Endothelial cell (in vitro differentiated cells): ENCODE data around the gene NEGR1. TPM values are rescaled to one million over a fixed set of nuclear protein-coding genes. Genes with fewer than 3 reads are reported as not detected.

Experiments used
- DNase-seq: peaks from one replicate; pipeline ENCODE4 v3.0.0; 2021; ENCODE audit warnings: low spot score
- H3K27ac Mint-ChIP-seq: one replicate; pipeline ENCODE4 v1.8.0; 2021; ENCODE audit warnings: mixed read lengths, inconsistent platforms; ENCODE audit not compliant: unreplicated experiment
- H3K27me3 Mint-ChIP-seq: one replicate; pipeline ENCODE4 v1.8.0; 2021; ENCODE audit warnings: mild to moderate bottlenecking, moderate library complexity, mixed read lengths, inconsistent platforms; ENCODE audit not compliant: unreplicated experiment
- H3K36me3 Mint-ChIP-seq: one replicate; pipeline ENCODE4 v1.8.0; 2021; ENCODE audit warnings: mild to moderate bottlenecking, low read depth, mixed read lengths, inconsistent platforms; ENCODE audit not compliant: unreplicated experiment
- H3K4me1 Mint-ChIP-seq: one replicate; pipeline ENCODE4 v1.8.0; 2021; ENCODE audit warnings: mild to moderate bottlenecking, mixed read lengths, inconsistent platforms; ENCODE audit not compliant: unreplicated experiment
- H3K4me3 Mint-ChIP-seq: one replicate; pipeline ENCODE4 v1.8.0; 2021; ENCODE audit warnings: mild to moderate bottlenecking, mixed read lengths, inconsistent platforms; ENCODE audit not compliant: unreplicated experiment
- H3K9me3 Mint-ChIP-seq: one replicate; pipeline ENCODE4 v1.8.0; 2021; ENCODE audit warnings: mixed read lengths, inconsistent platforms; ENCODE audit not compliant: unreplicated experiment
- total RNA-seq: library from RNA; stranded (reverse); fragmentation: NEBNext Ultra II Directional; extraction: Animal tissue kit (Norgen Biotek cat#: 25700); gene quantifications from one replicate; pipeline ENCODE4 v1.2.1, GENCODE V29; 2021; ENCODE audit not compliant: unreplicated experiment
- TF ChIP-seq, protein P1 (sequence below): fragments of 200-600 bp; sonication (generic); IDR thresholded peaks from one replicate; pipeline ENCODE4 v1.5.0; 2021; ENCODE audit warnings: antibody characterized with exemption; ENCODE audit not compliant: unreplicated experiment

NEGR1 gene
- total RNA-seq, 1 donor from 2014 or later, result 2.9 TPM

DNA sequence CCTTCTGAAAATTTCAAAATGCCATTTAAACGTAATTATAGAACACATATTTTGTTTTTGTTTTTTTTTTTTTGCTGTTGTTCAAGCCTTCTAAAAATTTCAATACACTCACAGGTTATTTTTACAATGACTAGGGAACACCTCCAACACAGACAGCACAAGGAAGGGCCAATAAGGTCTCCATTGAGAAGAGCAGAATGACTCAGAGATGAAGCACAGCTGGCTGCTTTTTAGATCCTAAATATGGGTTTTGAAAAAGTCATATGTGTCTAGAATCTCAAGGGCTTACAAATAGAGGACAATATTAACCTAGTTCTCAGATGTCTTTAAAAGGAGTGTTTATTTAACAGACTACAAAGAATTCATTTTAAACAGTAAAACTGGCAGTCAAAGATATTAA, 104.6 kb downstream of the NEGR1 start:
- no peaks in the 10 kb centered on the region for H3K27me3 Mint-ChIP-seq
- no peaks in the 10 kb centered on the region for H3K36me3 Mint-ChIP-seq
- no peak overlapping the region for H3K27ac Mint-ChIP-seq
- H3K4me1 Mint-ChIP-seq, result no peaks in the 10 kb centered on the region
- TF ChIP-seq, protein P1, sequence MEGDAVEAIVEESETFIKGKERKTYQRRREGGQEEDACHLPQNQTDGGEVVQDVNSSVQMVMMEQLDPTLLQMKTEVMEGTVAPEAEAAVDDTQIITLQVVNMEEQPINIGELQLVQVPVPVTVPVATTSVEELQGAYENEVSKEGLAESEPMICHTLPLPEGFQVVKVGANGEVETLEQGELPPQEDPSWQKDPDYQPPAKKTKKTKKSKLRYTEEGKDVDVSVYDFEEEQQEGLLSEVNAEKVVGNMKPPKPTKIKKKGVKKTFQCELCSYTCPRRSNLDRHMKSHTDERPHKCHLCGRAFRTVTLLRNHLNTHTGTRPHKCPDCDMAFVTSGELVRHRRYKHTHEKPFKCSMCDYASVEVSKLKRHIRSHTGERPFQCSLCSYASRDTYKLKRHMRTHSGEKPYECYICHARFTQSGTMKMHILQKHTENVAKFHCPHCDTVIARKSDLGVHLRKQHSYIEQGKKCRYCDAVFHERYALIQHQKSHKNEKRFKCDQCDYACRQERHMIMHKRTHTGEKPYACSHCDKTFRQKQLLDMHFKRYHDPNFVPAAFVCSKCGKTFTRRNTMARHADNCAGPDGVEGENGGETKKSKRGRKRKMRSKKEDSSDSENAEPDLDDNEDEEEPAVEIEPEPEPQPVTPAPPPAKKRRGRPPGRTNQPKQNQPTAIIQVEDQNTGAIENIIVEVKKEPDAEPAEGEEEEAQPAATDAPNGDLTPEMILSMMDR, result no peak
- H3K9me3 Mint-ChIP-seq, result no peaks in the 10 kb centered on the region
- no peak overlapping the region for H3K4me3 Mint-ChIP-seq
- no peak for DNase-seq

DNA sequence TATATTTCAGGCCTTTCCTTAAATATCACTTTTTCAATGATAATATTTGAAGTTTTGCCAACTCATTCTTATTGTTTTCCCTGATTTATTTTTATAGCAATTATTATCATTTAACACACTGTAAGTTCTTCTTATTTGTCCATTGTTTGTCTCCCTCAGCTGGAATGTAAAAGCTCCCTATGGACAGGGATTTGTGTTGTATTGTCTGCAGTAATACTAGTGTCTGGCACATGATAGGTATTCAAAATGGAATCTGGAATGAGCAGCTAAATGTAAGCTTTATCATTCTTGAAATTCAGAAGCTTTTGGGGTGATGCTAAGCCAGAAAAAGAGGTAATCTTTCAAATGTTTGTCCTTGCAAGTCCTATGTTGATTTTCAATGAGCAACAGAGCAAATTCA, 112.1 kb downstream of the NEGR1 start:
- H3K36me3 Mint-ChIP-seq, result no peaks in the 10 kb centered on the region
- no peaks in the 10 kb centered on the region for H3K9me3 Mint-ChIP-seq
- H3K4me1 Mint-ChIP-seq, result peaks cover 25% of the 10 kb centered on the region
- H3K27me3 Mint-ChIP-seq, result no peaks in the 10 kb centered on the region
- TF ChIP-seq, protein P1, result no peak
- DNase-seq, result no peak
- H3K27ac Mint-ChIP-seq, result no peak overlapping the region
- no peak overlapping the region for H3K4me3 Mint-ChIP-seq

DNA sequence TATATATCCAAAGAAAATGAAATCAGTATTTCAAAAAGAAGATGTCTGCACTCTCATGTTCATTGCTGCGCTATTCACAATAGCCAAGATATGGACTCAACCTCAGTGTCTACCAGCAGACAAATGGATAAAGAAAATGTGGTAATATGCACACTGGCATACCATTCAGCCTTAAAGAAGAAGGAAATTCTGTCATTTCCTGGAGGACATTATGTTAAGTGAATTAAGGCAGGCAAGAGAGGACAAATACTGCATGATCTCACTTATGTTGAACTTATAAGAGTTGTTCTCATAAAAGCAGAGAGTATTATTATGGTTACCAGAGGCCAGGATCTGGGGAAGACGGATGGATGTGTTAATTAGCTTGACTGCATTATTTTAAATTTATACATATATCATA, 115.9 kb downstream of the NEGR1 start:
- peaks cover 33% of the 10 kb centered on the region for H3K4me1 Mint-ChIP-seq
- no peak for DNase-seq
- H3K27ac Mint-ChIP-seq, result peak overlapping the region; percentile 25
- TF ChIP-seq, protein P1, result no peak
- no peak overlapping the region for H3K4me3 Mint-ChIP-seq
- H3K9me3 Mint-ChIP-seq, result no peaks in the 10 kb centered on the region
- no peaks in the 10 kb centered on the region for H3K36me3 Mint-ChIP-seq
- H3K27me3 Mint-ChIP-seq, result no peaks in the 10 kb centered on the region

DNA sequence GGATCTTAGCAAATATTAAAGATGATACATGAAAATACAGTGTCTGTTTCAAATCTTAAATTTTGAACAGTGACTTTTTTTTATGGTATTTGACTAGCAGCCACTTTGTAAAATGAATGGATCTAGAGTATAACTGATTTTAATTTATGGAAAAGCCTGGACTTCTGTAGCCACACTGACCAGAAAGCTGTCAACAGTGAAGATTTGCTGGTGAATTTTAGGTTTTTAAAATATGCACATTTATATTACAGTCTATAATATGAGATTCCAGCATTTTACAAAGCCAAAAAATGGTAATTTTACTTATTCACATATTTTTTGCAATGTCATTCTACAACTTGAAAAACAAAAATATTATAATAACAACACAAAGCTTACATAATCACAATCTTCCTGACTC, 131.8 kb downstream of the NEGR1 start:
- no peak for DNase-seq

DNA sequence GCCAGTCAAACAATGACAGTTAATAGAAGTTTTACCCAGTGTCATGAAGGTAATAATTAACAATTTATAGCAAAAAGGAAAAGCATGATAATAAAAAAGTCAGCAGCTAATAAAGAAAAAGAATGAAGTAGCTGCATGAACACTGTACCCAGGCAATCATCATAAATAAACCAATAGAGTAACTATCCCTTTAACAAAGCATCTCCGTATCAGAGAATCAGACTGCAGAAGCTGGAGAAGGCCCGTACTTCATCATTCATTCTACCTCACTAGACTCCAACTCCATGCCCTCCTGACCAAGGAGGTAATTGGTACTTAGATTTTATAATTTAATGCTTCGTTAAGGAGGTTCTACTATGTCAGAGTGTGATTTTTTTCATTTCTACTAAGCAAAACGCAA, 140.5 kb downstream of the NEGR1 start:
- TF ChIP-seq, protein P1, result no peak
- H3K27ac Mint-ChIP-seq, result no peak overlapping the region
- no peak for DNase-seq
- H3K9me3 Mint-ChIP-seq, result no peaks in the 10 kb centered on the region
- peaks cover under 1% of the 10 kb centered on the region for H3K27me3 Mint-ChIP-seq
- H3K4me1 Mint-ChIP-seq, result no peaks in the 10 kb centered on the region
- H3K36me3 Mint-ChIP-seq, result no peaks in the 10 kb centered on the region
- no peak overlapping the region for H3K4me3 Mint-ChIP-seq

More for the DNA sequence above, 131.8 kb downstream of the NEGR1 start:
- no peak overlapping the region for H3K27ac Mint-ChIP-seq
- H3K4me3 Mint-ChIP-seq, result no peak overlapping the region
- H3K27me3 Mint-ChIP-seq, result no peaks in the 10 kb centered on the region
- no peaks in the 10 kb centered on the region for H3K4me1 Mint-ChIP-seq
- H3K36me3 Mint-ChIP-seq, result no peaks in the 10 kb centered on the region
- no peaks in the 10 kb centered on the region for H3K9me3 Mint-ChIP-seq
- TF ChIP-seq, protein P1, result no peak
